K562 (cell line): ENCODE measurements around the gene RCC1. TPM values are rescaled to one million over a fixed set of nuclear protein-coding genes. Genes with fewer than 3 reads are reported as not detected.

Source experiments
- DACH1 ChIP-seq: fragments of 450-650 bp; IDR thresholded peaks from 2 replicates; pipeline ENCODE4 v1.6.1; 2018; ENCODE audit not compliant: partially characterized antibody
- ELF2 ChIP-seq: fragments of 250-450 bp; sonication (Bioruptor Pico); IDR thresholded peaks from 2 replicates; pipeline ENCODE4 v1.5.0; 2021; ENCODE audit warnings: mild to moderate bottlenecking
- FOSL1 ChIP-seq: fragments of 200-800 bp; sonication (Bioruptor generic); conservative IDR thresholded peaks from 2 replicates; pipeline ENCODE4 v1.6.1; 2016; ENCODE audit warnings: missing genetic modification characterization, missing compliant biosample characterization
- MIER1 ChIP-seq: fragments of 450-650 bp; IDR thresholded peaks from 2 replicates; pipeline ENCODE4 v1.6.1; 2016; ENCODE audit warnings: antibody characterized with exemption, mild to moderate bottlenecking, low read depth
- ZNF217 ChIP-seq: sonication (generic); formaldehyde crosslinking; IDR thresholded peaks from 2 replicates; pipeline ENCODE4 v1.8.0; 2022; ENCODE audit warnings: mild to moderate bottlenecking, missing genetic modification reagents
- ZNF584 ChIP-seq: fragments of 200-800 bp; sonication (Bioruptor generic); IDR thresholded peaks from 2 replicates; pipeline ENCODE4 v1.6.1; 2016; ENCODE audit warnings: low read depth, mild to moderate bottlenecking, missing genetic modification characterization, missing compliant biosample characterization
- polyA plus RNA-seq, 8 experiments: library from polyadenylated mRNA; depleted of rRNA in 4 of 8; stranded (reverse) in 5 of 8; unstranded in 3 of 8; fragments of >200 nt; fragmentation: Nextera tagmentation in 2 of 8; fragmentation: Illumina TruSeq in 1 of 8; extraction: Ambion mirVana in 2 of 8; extraction: Trizol in 1 of 8; gene quantifications; 2 replicates each; pipeline versions ENCODE4 v1.2.1 to v1.2.3, GENCODE V29; 2011 to 2014; ENCODE audit warnings: inconsistent platforms in 1 of 8, missing spikeins in 1 of 8
- total RNA-seq, 7 experiments: library from RNA; depleted of rRNA in 6 of 7; stranded (reverse); fragments of >200 nt in 6 of 7; fragmentation: Illumina TruSeq in 2 of 7; extraction: Trizol in 2 of 7; gene quantifications; 2 replicates each; pipeline versions ENCODE4 v1.2.1 to v1.2.3, GENCODE V29; 2011 to 2021; ENCODE audit warnings: low replicate concordance in 1 of 7
- TF ChIP-seq, protein P1 (sequence below), 2 experiments: fragments of 450-650 bp in 1 of 2; IDR thresholded peaks; 2 replicates each; pipeline ENCODE4 v1.6.1; 2011 to 2017; ENCODE audit warnings: low read depth in 2 of 2, antibody characterized with exemption in 1 of 2, borderline replicate concordance in 1 of 2, low read length in 1 of 2, mild to moderate bottlenecking in 1 of 2, mixed read lengths in 1 of 2; ENCODE audit not compliant: control insufficient read depth in 1 of 2
- TF ChIP-seq, protein P2 (sequence below), 2 experiments: fragments of 450-650 bp in 1 of 2; sonication (generic) in 1 of 2; formaldehyde crosslinking in 1 of 2; IDR thresholded peaks; 2 replicates each; pipeline versions ENCODE4 v1.7.1 to v1.9.0; 2016 to 2022; ENCODE audit warnings: inconsistent platforms in 1 of 2, mild to moderate bottlenecking in 1 of 2, missing genetic modification reagents in 1 of 2
- TF ChIP-seq, protein P3 (sequence below): sonication (generic); formaldehyde crosslinking; IDR thresholded peaks from 2 replicates; pipeline ENCODE4 v1.8.0; 2022; ENCODE audit warnings: mild to moderate bottlenecking, low read depth, missing genetic modification reagents

Gene RCC1
- total and polyA plus RNA-seq, 9 of the 15 experiments (the other 6 are each of a cell fraction or from before 2014, with no cell fraction given) = 16.4 to 202 (median 107) TPM

DNA sequence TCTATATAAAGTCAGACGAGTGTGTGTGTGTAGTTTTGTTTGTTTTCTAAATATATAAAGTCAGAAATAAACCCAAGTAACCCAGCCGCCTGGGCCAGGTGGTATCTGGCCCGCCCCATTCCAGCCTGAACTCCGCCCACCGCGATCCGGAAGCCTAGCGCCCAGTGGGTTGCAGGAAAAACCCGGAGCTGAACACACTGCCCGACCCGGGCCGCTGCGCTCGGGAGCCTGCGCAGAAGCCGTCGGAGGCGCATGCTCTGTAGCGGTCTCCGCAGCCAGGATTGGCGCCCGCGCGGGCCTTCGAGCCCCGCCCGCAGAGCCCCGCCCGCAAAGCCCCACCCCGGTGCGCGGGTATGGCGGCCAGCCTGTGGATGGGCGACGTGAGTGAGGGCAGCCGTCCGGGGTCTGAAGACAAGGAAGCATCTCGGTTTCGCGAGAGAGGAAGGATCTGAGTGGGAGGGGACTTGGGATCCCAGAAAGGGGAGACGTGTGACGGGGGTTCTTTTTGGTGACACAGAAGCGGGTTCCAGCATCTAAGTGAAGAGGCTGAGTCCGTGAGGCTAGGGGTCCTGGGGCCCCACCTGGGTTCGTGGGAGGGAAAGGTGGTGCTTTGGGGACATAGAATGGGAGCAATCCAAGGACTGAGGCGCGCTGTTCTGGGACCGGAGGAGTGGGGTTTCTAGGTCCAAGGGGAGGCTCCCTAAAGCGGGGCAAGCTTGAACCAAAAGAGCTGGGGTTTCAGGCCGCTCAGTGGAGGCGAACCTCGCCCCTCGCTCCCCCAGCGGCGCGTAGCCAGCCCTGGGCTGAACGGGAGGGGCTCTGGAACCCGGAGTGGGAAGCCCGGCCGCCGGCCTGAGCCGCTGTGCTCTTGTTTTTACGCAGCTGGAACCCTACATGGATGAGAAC, 47.2 kb downstream of the RCC1 start, which contains the start of gene TRNAU1AP (continued):
- TF ChIP-seq, protein P1, sequence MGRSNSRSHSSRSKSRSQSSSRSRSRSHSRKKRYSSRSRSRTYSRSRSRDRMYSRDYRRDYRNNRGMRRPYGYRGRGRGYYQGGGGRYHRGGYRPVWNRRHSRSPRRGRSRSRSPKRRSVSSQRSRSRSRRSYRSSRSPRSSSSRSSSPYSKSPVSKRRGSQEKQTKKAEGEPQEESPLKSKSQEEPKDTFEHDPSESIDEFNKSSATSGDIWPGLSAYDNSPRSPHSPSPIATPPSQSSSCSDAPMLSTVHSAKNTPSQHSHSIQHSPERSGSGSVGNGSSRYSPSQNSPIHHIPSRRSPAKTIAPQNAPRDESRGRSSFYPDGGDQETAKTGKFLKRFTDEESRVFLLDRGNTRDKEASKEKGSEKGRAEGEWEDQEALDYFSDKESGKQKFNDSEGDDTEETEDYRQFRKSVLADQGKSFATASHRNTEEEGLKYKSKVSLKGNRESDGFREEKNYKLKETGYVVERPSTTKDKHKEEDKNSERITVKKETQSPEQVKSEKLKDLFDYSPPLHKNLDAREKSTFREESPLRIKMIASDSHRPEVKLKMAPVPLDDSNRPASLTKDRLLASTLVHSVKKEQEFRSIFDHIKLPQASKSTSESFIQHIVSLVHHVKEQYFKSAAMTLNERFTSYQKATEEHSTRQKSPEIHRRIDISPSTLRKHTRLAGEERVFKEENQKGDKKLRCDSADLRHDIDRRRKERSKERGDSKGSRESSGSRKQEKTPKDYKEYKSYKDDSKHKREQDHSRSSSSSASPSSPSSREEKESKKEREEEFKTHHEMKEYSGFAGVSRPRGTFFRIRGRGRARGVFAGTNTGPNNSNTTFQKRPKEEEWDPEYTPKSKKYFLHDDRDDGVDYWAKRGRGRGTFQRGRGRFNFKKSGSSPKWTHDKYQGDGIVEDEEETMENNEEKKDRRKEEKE (IDR thresholded peaks at IDR 0.05; ENCODE audit: borderline replicate concordance in 1 of 2, control insufficient read depth in 1 of 2, low read depth in 2 of 2, low read length in 1 of 2) = 0 out of 4 replicates have a peak, but pooled peaks of 1 of the 2 experiments have one; percentile 52
- TF ChIP-seq ZNF217 = no peak
- TF ChIP-seq FOSL1 (tag) = peak; percentile 33; the same call in 1 of the 2 replicates
- TF ChIP-seq, protein P2, sequence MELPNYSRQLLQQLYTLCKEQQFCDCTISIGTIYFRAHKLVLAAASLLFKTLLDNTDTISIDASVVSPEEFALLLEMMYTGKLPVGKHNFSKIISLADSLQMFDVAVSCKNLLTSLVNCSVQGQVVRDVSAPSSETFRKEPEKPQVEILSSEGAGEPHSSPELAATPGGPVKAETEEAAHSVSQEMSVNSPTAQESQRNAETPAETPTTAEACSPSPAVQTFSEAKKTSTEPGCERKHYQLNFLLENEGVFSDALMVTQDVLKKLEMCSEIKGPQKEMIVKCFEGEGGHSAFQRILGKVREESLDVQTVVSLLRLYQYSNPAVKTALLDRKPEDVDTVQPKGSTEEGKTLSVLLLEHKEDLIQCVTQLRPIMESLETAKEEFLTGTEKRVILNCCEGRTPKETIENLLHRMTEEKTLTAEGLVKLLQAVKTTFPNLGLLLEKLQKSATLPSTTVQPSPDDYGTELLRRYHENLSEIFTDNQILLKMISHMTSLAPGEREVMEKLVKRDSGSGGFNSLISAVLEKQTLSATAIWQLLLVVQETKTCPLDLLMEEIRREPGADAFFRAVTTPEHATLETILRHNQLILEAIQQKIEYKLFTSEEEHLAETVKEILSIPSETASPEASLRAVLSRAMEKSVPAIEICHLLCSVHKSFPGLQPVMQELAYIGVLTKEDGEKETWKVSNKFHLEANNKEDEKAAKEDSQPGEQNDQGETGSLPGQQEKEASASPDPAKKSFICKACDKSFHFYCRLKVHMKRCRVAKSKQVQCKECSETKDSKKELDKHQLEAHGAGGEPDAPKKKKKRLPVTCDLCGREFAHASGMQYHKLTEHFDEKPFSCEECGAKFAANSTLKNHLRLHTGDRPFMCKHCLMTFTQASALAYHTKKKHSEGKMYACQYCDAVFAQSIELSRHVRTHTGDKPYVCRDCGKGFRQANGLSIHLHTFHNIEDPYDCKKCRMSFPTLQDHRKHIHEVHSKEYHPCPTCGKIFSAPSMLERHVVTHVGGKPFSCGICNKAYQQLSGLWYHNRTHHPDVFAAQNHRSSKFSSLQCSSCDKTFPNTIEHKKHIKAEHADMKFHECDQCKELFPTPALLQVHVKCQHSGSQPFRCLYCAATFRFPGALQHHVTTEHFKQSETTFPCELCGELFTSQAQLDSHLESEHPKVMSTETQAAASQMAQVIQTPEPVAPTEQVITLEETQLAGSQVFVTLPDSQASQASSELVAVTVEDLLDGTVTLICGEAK (IDR thresholded peaks at IDR 0.05) = 0 out of 2 replicates have a peak, but pooled peaks have one; percentile 3
- TF ChIP-seq, protein P2 (CRISPR knock-in tag; IDR thresholded peaks at IDR 0.05) = no peak
- no peak; the same call in 1 of the 2 replicates for TF ChIP-seq ZNF584
- TF ChIP-seq DACH1 = peak; percentile 13
- TF ChIP-seq, protein P3, sequence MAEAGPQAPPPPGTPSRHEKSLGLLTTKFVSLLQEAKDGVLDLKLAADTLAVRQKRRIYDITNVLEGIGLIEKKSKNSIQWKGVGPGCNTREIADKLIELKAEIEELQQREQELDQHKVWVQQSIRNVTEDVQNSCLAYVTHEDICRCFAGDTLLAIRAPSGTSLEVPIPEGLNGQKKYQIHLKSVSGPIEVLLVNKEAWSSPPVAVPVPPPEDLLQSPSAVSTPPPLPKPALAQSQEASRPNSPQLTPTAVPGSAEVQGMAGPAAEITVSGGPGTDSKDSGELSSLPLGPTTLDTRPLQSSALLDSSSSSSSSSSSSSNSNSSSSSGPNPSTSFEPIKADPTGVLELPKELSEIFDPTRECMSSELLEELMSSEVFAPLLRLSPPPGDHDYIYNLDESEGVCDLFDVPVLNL (CRISPR knock-in tag) = no peak
- peak; percentile 88 for TF ChIP-seq ELF2
- no peak for TF ChIP-seq MIER1
